Measurements from ENCODE around the gene CACNG3. TPM values are rescaled to one million over a fixed set of nuclear protein-coding genes. Genes with fewer than 3 reads are reported as not detected.

The CACNG3 gene
- total and polyA plus RNA-seq, 2 of the 4 experiments (the other 2 are of a cell fraction) = not detected

DNA sequence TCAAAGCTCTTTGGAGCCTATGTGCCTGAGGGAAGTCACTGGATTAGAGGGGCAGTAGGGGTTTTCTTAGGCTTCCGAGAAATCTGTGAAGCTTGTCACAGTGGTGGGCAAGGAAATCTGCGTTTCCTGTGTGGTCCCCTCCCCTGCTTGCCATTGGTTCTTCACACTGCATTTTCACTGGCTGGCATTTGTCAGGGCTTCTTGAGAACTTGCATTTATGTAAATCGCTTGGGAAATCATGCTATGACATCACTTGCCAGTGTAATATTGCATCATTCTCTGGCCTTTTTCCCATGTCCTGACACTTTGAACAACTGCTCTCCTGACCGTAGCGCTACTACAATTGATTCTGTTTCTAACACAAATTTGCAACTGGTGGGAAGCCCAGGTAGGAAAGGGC lies 1.8 kb downstream of the CACNG3 start:
- Histone ChIP-seq H2AFZ (replicated peaks; ENCODE audit: low read length, poor library complexity) (no peak overlapping the region), H2BK15ac (ENCODE audit: low read depth, low read length) (no peak overlapping the region), H4K20me1 (ENCODE audit: insufficient read depth, low read length) (no peaks in the 10 kb centered on the region), H3K9me3 (ENCODE audit: control insufficient read depth, insufficient read depth, low read length) (no peaks in the 10 kb centered on the region), H3K27me3 (ENCODE audit: control insufficient read depth, insufficient read depth, low read length) (no peaks in the 10 kb centered on the region), H4K91ac (ENCODE audit: insufficient read depth, low read depth, low read length) (no peak overlapping the region), H3K56ac (ENCODE audit: extremely low read depth, insufficient read depth, low read length) (no peak overlapping the region), H4K8ac (ENCODE audit: low read depth in 2 of 2, low read length in 2 of 2) (no peak overlapping the region), H3K4me2 (ENCODE audit: low read depth, low read length) (no peak overlapping the region), H3K4ac (ENCODE audit: low read depth, low read length) (no peak overlapping the region), H3K4me3 (ENCODE audit: insufficient read depth, low read depth, low read length) (no peak overlapping the region), H2AK9ac (replicated peaks; ENCODE audit: low read depth, low read length, poor library complexity) (no peak overlapping the region), H3K18ac (ENCODE audit: low read depth, low read length) (no peak overlapping the region), H4K5ac (ENCODE audit: low read depth, low read length) (no peak overlapping the region), H3K23ac (ENCODE audit: low read depth, low read length) (no peak overlapping the region), H3K4me1 (ENCODE audit: control insufficient read depth, insufficient read depth, low read length) (no peaks in the 10 kb centered on the region), H3K14ac (replicated peaks; ENCODE audit: low read depth, low read length) (no peak overlapping the region), H3K9ac (ENCODE audit: low read depth, low read length) (no peak overlapping the region), H3K79me1 (ENCODE audit: low read depth in 1 of 2, low read length in 2 of 2) (no peaks in the 10 kb centered on the region), H3K27ac (ENCODE audit: insufficient read depth, low read length) (no peak overlapping the region), H2AK5ac (ENCODE audit: low read depth, low read length) (no peak overlapping the region), H2BK5ac (ENCODE audit: low read depth, low read length, poor library complexity, severe bottlenecking) (no peak overlapping the region), H2BK20ac (ENCODE audit: low read depth, low read length) (no peak overlapping the region), H3K9me1 (ENCODE audit: insufficient read depth, low read length) (no peaks in the 10 kb centered on the region), H2BK120ac (ENCODE audit: low read depth, low read length) (no peak overlapping the region), H3K36me3 (ENCODE audit: control insufficient read depth, insufficient read depth, low read length) (no peaks in the 10 kb centered on the region)
- ChIA-PET CTCF (no interaction called here), POLR2A (ENCODE audit: unreplicated experiment) (no interaction called here)
- BruUV-seq (replicated peaks) = no TSS peak
- TF ChIP-seq MAFK (IDR thresholded peaks at IDR 0.05; ENCODE audit: low read depth, low read length) = no peak
- TF ChIP-seq CEBPB (IDR thresholded peaks at IDR 0.05; ENCODE audit: low read depth, low read length) = peak; percentile 43; the same call in 1 of the 2 replicates
- TF ChIP-seq RFX5 (IDR thresholded peaks at IDR 0.05; ENCODE audit: low read depth, low read length) = no peak
- dilution Hi-C loops (cut with HindIII; ENCODE audit: low sequenced_read_pairs, unreplicated experiment) (no loop called here), in situ Hi-C loops (cut with MboI; ENCODE audit: low sequenced_read_pairs) (no loop called here), intact Hi-C loops (cut with micrococcal nuclease) (no loop called here)
- DNase-seq = no peak
- ATAC-seq (ENCODE audit: low read depth) = no peak
- WGBS, 2 experiments (ENCODE audit: extremely low coverage in 2 of 2, insufficient read length in 1 of 2) = 45% methylated on average over 3 of the region's 5 CpGs; no CpG with 5 or more reads in 1 of the 2 experiments
